Activated CD8-positive, alpha-beta memory T cell treated with anti-CD3 and anti-CD28 coated beads, Interleukin-2, amount 50 U/mL, for 4 hours (primary cell): ENCODE results near the gene RIMBP3C.
"Not testable (repeated sequence)": the region's sequence is repeated elsewhere in the genome, so short reads cannot be mapped to it uniquely, and the experiment has no call there.

Experiments
- DNase-seq: peaks from one replicate; pipeline ENCODE4 v3.0.0-alpha.2; 2020

The RIMBP3C gene

DNA sequence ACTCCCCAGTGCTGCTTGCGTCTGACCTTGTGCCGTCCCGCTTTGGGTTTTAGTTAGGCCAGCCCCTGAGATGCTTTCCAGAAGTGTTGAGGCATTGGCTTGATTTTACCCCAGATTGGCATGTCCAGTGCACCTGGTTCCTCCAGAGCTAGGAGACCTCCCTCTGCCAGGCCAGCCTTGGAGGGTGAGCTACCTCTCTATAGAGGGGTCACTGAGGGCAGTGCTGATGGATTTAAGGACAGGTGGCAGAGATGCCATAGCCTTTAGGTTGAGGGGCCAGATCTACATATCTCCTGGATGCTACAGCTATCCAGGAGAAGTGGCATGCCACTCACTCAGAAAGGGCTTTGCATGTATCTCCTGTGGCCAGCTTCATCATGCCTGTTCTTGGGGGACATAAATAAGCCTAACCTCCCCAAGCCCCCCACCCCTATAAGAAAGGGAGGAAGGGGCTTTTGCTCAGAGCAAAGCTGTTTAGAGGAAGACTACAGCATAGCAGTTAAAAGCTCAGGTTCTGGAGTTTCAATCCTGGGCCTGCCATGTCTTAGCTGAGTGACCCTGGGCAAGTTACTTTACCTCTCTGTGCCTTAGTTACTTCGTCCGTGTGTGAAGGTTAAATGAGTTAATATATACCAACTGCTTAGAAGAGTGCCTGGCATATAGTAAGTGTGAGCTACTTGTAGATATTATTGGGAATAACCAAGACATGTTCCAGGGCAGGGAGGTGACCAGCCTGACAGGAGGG is 22.7 kb upstream of the RIMBP3C start:
- no peak for DNase-seq

DNA sequence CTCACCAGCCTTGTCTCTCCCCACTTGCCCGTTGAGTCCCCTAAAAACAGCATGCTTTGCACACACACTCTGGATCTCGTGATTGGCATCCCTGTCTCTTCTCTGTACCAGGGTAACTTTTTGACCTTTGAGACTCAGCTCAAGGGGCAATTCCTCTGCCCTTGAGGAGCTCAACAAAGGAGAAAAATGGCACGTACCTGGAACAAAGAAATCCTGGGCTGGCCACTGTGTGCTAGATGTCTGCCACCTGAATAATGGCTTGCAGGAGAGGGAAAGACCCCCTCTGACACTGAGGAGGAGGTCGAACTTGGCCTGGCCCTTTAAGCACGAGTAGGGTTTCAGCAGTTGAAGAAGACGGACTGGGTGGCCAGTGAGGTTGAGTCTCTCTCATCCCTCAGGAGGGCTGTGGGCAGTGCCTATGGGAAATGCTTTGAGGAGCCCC is 22.1 kb upstream of the RIMBP3C start:
- DNase-seq: no peak

- DNase-seq: no peak
Observed at GRCh38 chr22:21571679-21572078, 20.4 kb upstream of the RIMBP3C start.

- no peak for DNase-seq
Observed at GRCh38 chr22:21570398-21570797, 19.1 kb upstream of the RIMBP3C start.

DNA sequence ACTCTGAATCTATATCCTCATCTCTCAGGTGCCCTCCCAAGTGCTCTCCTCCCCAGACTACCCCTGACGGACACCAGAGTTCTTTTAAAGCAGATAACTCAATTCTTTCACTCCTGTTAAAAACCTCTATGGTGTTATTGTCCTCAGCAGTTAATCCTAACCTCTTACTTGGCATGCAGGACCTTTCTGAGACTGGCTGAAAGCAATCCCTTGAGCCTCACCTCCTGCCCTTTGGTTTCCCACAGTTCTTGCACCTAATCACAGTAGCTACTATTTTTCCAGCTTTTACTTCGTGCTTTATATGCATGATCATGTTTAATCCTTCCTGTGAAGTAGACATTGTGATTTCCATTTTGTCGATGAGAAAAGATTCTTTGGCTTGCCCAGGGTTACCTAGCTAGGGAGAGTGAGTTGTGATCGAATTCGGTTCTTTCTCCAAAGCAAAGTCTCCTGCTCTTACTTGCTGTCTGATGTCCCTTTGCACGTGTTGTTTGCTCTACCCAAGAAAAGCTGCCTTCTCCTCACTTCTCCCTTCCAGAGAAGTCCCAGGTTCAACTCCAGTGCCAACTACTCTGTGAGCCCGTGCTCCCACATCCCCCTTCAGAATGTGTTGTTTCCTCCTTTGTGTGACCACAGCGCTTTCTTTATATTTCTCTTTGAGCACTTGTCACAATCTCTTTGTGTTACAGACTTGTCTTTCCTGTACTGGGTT is 18.4 kb upstream of the RIMBP3C start:
- no peak for DNase-seq

DNA sequence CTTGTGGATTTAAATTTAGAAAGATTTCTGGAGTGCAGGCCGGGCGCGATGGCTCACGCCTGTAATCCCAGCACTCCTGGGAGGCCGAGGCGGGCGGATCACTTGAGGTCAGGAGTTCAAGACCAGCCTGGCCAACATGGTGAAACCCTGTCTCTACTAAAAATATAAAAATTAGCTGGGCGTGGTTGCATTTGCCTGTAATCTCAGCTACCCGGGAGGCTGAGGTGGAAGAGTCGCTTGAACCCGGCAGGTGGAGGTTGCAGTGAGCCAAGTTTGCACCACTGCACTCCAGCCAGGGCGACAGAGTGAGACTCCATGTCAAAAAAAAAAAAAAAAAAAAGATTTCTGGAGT is 17.8 kb upstream of the RIMBP3C start:
- DNase-seq: not testable (repeated sequence)

DNA sequence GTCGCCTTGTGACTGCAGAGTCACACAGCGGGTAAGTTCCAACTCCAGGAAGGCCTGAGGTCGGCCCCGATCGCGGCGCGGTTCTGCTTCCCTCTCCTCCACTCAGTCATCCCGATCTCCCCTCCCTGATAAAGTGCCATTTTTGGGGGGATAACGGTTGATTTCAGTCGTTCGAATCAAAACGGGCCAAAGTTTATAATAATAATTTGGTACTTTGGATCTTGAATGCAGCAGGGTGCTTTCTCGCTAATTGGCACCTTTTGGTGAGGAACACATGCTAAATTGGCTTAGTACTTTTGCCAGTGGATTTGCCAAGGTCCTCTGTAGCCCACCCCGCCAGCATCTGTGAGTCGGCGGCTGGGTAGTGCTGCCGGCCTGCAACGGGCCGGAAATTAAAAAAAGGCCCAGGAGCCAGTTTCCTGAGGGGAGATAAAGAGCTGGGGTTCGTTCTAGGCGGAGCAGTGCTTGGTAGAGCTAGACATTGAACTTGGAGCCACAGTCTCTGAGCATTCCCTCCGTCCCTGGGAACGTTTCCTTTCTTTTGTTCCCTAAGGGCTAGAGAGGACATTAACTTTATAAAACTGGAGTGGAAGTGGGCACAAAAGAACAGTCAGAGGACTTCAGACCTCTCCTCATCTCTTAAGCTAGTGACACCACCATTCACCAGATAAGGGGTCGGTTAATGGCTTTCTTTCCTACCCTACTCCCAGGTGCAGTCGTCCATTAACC is 17.2 kb upstream of the RIMBP3C start:
- DNase-seq: no peak

DNA sequence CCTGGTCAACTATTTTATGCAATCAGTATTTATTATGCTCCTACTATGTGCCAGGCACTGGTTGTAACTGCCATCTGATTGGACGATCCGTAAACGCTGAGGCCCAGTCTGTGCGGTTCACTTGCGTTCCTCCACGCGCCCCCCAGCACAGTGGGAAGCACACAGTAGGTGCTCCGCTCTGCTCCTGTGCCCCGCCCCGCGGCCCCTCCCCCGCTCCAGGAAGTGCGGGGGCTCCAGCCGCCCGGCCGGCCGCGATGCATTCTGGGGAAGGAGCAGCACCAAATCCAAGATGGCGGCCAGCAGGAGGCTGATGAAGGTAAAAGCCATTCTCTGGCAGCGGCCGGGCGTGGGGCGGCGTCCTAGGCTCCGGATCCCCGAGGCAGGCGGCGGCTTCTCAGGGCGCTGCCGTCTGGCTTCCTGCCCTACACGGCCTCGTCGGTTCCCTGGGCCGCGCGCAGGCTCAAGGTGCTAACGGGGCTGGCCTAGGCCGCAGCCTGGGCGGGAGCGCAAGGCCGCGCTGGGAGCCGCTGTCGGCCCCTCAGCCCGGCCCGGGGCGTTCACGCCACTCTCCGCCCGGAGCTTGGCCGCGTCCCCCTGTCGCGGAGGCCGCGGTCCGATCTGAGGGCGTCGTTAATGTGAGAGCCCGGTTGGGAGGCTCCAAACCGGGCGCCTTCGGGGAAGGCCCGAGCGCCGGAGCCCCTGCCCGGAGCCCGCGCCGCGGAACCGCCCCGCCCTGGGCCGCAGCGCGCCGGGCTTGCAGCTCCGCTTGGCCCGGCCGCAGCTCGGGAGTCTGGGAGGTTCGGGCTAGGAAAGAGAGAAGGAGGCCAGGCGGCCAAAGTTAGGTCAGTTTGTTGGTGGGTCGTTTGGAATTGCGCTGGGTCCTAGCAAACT is 16.4 kb upstream of the RIMBP3C start, which contains the start of gene UBE2L3:
TSS of gene UBE2L3 (plus strand) at position 259 of the 891 bp plus-strand sequence. CDS start at position 290, 31 bp downstream.
- peak; percentile 83 for DNase-seq

GRCh38 chr22:21564411-21564810 is 13.2 kb upstream of the RIMBP3C start:
- DNase-seq: no peak

DNA sequence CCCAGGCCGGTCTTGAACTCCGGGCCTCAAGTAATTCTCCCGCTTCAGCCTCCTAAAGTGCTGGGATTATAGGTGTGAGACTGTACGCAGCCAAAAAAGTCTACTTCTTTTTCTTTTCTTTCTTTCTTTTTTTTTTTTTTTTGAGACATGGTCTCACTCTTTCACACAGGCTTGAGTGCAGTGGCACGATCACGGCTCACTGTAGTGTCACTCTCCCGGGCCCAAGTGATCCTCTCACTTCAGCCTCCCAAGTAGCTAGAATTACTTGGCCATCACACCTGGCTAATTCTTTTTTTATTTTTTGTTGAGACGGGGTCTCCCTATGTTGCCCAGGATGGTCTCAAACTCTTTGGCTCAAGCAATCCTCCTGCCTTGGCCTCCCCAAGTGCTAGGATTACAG is 12.7 kb upstream of the RIMBP3C start:
- no peak for DNase-seq

GRCh38 chr22:21560657-21561056 is 9.4 kb upstream of the RIMBP3C start:
- not testable (repeated sequence) for DNase-seq

DNA sequence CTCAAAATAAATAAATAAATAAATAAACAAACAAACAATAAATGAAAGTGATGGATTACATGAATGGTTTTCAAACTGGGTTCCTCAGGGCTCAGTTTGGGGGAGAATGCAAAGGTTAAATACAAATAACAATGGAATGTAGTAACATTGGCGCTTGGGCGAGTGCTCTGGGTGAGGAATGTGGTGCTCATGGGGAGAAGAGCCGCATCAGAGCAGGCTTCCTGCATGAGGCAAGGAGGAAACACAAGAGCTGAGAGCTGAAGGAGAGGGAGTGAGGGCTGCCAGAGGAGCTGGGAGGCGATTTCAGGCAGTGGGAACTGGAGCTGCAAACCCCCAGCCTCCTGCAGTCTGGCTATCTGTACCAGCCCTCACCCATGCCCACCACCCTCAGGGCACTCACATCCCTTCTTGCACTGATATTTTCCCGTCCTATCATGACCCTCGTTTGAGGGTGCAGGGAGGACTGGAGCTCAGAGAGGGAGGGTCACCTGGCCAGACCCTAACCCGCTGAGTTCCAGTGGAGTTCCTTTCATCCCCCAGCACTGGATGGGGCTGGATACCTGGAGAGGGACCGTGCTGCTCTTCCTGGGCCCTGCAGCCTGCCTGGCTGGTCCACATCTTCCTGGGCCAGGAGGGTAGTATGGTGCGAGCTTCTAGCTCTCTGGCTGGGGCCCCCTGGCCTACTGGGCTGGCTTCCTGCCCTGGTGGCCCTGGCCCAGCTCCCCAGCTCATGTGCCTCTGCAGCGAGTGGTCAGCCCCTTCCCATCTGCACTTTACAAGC is 8.3 kb upstream of the RIMBP3C start:
- not testable (repeated sequence) for DNase-seq

DNA sequence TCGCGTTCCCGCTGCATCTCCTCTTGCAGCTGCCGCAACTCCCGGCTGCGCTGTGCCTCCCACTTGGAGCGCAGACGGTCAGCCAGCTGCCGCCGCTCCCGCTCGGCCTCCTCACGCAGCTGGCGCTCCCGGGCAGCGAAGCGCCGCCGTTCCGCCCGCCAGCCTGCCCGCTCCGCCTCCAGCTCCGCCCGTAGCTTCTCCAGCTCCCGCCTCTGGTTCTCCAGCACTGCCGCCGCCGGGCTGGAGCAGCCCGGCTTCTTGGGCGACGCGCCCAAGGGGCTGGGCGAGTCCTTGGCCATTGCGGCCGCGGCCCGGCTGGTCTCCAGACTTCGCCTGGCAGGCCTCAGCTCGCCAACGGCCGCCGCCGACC is 598 bp downstream of the RIMBP3C start:
- not testable (repeated sequence) for DNase-seq

GRCh38 chr22:21550008-21550677 is 1.1 kb downstream of the RIMBP3C start:
- DNase-seq: not testable (repeated sequence)

DNA sequence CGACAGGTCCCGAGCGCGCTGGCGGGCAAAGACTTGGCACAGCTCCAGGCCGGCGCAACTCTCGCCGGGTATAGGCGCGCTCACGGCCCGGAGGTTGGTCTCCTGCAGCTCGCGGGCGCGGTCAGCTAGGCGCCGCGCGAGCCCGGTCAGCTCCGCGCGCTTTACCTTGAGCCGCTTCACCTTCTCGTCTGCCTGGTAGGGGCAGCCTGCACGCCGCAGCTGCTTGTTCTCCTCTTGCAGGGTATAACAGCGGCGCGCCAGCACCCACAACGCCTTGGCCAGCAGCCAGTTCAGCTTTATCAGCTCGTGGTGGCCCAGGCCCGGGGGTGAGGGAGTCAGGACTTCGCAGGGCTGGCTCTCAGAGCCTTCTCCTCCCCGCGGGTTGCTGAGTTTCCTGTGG is 1.7 kb downstream of the RIMBP3C start:
- DNase-seq: not testable (repeated sequence)

DNA sequence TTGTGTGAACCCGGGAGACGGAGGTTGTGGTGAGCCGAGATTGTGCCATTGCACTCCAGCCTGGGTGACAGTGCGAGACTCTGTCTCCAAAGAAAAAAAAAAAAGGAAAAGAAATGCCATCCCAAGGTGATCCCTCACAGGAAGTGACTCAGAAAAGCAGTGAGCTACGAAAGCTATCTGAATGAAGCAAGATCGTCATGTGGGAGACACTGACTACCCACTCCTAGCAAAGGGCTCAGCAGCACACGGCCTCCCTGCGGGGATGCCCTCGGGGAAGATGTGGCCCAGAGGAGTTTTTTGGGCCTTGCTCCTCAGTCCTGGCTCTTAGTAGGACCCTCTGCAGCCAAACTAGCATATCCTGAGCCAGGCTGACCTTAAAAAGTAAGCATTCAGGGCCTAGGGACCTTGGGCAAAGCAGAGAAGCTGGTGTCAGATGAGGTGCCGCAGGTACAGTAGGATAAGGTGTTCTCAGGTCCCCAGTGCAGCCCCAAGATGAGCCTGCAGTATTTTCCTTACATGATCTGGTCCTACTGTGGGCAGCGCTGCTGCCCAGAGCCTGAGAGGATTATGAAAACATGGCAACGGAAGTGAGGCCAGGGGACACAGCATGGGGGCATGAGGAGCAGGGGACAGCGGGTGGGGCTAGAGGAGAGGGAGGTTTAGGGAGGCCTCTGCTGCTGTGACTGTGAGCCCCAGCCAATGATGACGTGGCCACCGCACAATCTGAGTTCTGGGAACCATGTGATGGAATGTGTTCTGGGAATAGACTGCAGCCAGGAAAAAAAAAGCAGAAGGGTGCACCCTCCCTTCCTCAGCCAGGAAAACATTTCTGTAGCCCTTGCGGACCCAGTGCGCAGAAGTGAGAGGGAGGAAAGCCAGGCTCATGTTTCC is 6.6 kb downstream of the RIMBP3C start:
- not testable (repeated sequence) for DNase-seq

DNA sequence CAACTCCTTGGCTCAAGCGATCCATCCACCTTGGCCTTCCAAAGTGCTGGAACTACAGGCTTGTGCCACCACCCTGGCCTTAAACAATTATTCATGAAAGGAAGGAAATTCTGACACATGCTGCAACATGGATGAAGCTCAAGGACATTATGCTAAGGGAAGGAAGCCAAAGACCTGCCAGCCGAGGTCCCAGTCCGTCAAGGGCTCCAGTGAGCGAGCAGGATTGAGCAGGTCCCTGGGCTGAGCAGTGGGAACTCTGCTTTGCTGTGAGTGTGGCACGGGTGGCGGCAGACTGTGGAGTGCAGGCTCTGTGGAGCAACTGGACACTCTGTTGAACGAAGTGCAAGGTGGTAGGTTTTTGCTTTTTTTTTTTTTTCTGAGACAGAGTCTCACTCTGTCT is 11.4 kb downstream of the RIMBP3C start:
- not testable (repeated sequence) for DNase-seq

GRCh38 chr22:21532863-21533648 is 18.2 kb downstream of the RIMBP3C start:
- DNase-seq: not testable (repeated sequence)

DNA sequence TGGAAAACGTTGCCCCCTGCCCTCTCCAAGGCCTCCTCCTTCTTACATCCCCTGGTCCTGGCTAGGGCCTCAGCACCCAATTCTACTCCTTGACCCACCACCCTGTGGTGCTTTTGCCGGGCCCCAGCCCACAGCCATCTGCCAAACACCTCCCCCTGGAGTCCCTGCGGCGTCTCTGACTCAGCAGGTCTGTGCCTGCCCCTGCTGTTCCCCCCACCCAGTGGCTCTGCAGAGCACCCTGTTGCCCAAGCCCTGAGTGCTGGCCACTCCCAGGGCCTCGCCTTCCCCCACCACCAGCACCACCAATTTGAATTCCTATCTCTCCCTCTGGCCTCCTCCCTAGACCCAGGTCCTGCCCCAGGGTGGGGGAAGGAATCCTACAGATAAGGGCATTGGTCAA is 19.7 kb downstream of the RIMBP3C start:
- not testable (repeated sequence) for DNase-seq
